ENCODE measurements around the gene KANK4.

The KANK4 gene

GRCh38 chr1:62337706-62338631, 18.7 kb upstream of the KANK4 start:
- no peak for DNase-seq (ENCODE audit: low read depth in 2 of 3, low spot score in 2 of 3)

- DNase-seq (ENCODE audit: low read depth in 2 of 3, low spot score in 2 of 3), result no peak
These were observed 17.9 kb upstream of the KANK4 start for GRCh38 chr1:62336995-62337705.

DNA sequence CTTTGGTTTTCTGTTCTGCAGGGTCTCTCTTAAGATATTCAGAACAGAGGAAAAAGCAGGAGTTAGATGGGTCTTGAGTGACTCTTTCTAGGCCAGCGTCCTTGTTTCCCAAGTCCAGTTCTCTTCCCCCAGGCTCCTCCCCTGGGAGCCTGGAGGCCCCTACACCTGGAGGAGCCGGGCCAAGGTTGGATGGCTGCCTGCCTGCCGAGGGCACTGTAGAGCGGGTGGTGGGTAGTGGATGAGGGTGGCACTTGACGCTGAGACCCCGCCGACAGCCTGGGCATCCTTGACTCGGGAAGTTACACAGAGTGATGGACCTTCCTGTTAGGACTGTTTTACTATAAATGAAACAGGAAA, 17.4 kb upstream of the KANK4 start:
- DNase-seq (ENCODE audit: low read depth in 2 of 3, low spot score in 2 of 3), result no peak

DNA sequence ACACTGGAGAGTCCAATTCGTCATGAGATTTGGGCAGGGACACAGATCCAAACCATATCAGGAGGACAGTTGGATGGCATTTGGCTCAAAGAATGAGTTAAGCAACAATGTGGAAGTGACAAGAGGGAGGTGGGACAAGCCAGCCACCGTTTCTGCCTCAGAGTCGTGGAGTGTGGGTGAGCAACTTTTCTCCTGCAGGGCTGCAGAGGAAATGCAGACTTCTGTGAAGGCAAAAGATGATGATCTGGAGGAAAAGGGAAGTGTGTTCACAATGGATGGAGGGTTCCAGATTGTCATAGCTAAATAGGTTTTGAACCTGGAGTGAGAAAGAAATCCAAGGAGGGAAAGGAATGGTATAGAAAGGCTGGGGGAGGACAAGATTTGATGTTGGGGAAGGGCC, 16.4 kb upstream of the KANK4 start:
- DNase-seq (ENCODE audit: low read depth in 2 of 3, low spot score in 2 of 3), result no peak

DNA sequence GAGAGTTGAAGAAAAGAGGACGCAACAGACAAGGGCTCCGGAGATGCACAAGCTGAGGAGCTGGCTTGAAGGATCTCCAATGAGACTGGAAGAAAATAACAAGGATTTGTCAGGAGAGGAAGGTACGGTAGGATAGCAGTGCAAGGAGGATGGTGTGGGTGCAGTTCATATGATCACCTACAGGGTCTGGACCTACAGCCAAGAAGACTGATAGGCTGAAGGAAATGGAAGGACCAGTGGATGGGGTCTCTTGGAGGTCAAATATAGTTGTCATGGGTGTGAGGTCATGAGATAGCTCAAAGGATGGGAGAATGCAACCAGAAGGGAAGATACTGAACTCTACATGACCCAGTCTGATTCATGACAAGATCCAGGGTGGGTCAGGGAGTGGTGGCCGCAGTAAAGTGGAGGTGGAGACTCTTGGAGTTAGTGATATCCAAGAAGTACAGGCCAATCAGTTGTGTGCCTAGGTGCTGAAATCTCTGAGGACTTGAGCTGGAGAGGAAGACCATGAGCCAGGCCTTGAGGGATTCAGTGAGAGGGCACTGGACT, 15.3 kb upstream of the KANK4 start:
- no peak for DNase-seq (ENCODE audit: low read depth in 2 of 3, low spot score in 2 of 3)

DNA sequence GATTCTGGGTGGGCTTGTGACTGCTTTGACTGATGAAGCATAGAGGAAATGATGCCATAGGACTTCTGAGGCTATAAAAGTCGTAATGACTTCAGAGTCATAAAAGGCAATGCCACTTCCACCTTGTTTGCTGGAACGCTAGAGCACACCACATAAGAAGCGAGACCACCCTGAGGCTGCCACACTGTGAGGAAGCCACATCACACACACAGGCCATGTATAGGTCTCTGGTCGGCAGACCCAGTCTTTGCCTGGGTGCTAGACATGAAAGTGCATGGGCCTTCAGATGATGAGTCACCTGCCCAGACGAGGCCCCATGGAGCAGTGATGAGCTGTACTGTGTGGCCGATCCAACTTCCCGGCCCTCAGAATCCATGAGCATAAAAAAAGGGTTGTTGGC, 14.2 kb upstream of the KANK4 start:
- no peak for DNase-seq (ENCODE audit: low read depth in 2 of 3, low spot score in 2 of 3)

- DNase-seq (ENCODE audit: low read depth in 2 of 3, low spot score in 2 of 3), result no peak
These were observed 8.3 kb upstream of the KANK4 start for GRCh38 chr1:62327360-62328055.

DNA sequence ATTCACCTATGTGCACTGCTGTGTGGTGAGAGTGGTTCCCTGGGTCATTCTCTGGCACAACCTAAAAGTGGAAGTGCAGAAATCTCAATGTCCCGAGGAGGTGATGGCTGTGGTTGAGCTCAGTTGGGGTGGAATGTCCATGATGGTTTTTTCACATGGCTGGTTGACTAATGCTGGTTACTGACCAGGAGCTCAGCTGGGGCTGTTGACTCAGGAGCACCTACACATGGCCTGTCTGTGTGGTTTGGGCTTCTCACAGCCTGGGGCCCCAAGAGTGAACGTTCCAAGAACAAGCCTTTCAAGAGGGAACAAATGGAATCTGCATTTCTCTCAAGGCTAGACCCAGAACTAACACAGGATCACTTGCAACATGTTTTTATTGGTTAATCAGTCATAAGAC, 6.4 kb upstream of the KANK4 start:
- DNase-seq (ENCODE audit: low read depth in 2 of 3, low spot score in 2 of 3), result no peak

DNA sequence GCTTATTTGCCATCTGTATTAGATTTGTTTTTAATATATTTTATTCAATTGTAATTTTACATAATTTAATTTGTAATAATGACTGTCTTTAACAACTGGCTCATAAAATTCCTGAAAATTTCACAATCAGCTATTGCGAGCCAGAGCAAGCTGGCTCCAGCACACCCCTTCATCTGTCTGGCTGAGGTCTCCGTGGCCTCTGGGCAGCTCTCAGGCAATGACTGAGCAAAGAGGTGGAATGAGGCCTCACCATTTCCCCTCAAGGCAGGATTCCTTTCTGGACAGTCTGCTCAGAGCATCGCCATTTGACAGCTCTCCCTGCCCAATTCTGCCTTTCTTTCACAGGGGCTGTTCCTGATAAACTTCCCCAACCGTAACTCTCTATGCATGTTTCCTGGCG, 5.8 kb upstream of the KANK4 start:
- DNase-seq (ENCODE audit: low read depth in 2 of 3, low spot score in 2 of 3), result no peak

DNA sequence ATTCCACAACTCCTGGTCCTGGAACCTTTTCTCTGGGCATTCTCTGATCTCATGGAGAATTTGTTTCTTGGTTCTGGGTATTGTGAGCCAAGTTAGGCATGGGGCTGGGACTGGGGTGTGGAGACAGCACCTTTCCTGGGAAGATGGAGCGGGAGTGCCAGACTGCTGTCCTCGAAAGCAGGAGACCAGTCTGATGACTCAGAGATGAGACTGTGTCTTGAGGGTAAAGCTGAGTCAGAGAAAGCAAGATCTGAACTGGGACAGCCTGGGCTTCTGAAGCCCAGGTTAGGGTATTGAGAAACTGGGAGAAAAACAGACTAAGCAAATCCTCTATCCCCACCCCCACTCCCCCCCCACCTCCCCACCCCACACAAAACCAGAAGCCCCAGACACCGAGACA, 2.2 kb upstream of the KANK4 start:
- no peak for DNase-seq (ENCODE audit: low read depth in 2 of 3, low spot score in 2 of 3)

DNA sequence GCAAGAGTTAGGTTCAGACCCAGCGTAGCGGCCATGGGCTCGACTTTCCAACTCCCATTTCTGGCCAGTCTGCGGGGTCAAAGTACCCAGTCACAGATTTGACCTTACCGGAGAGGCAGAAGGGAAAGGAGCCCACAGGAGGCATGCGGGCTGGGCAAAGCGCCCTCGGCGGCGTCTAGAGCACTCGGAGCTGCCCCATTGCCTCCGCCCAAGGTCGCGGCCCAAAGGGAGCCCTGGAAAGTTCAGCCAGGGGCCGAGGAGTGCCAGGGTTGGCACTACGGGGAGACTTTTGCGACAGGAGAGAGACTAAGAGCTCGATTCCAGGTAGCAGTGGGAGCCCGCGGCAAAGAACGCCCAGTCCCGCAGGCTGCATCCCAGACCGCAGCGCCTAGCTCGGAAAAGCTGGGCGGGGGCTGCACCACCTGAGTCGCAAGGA, 896 bp downstream of the KANK4 start:
- DNase-seq (ENCODE audit: low read depth in 2 of 3, low spot score in 2 of 3), result no peak

DNA sequence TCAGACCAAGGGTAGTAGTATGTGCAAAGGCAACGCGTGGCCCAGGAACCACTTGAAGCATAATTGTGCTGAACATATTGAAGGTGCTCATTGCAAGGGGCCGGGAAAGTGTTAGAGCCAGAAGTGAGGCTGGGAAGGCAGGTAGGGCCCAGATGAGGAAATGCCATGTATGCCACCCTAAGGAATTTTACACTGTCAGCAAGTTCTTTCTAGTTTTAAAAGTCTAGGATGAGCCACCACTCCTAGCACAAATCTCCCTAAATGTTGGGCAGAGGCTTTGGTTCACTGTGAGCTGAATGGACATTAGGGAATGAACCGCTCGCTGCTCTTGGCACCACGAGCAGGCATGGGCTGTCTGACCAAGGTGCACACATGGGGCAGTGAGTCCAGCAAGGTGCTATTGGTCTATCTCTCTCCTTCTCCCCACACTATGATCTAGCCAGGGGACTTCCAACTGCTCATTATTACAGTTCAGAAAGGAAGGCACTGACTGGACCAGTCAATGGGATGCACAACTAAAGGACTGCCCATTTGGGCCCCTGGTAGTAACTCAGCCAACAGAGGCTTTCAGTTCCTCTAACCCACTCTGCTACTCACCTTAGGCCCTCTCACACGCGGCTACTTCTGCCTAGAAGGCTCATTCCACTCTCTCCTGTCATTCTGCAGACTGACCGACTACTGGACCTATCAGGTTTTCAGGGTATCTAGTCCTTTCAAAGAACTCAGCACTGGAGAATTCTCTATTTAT, 2.0 kb downstream of the KANK4 start:
- no peak for DNase-seq (ENCODE audit: low read depth in 2 of 3, low spot score in 2 of 3)

DNA sequence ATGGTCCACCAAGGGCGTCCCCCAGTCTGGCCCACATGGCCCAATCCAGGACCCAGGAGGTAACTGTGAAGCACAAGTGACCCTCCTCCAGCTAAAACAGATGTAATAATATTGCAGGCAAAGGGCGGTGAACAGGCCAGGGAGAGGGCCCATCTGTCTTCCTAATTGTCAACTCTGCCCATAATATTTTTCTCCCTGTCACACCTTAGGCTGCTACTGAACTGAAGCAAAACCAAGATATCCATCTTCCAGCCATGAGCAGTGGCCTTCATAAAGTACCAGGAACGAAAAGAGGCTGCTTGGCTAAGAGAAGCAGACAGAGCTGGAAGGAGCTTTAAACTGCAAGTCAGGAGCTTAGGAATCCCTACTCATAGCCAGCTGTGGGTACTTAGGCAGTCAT, 3.1 kb downstream of the KANK4 start:
- DNase-seq (ENCODE audit: low read depth in 2 of 3, low spot score in 2 of 3), result no peak

- no peak for DNase-seq (ENCODE audit: low read depth in 2 of 3, low spot score in 2 of 3)
These were observed 3.8 kb downstream of the KANK4 start for GRCh38 chr1:62315387-62315786.

GRCh38 chr1:62314454-62315350, 4.5 kb downstream of the KANK4 start:
- DNase-seq (ENCODE audit: low read depth in 2 of 3, low spot score in 2 of 3), result no peak

- no peak for DNase-seq (ENCODE audit: low read depth in 2 of 3, low spot score in 2 of 3)
These were observed 6.5 kb downstream of the KANK4 start for GRCh38 chr1:62312698-62313097.

GRCh38 chr1:62311473-62311943, 7.7 kb downstream of the KANK4 start:
- DNase-seq (ENCODE audit: low read depth in 2 of 3, low spot score in 2 of 3), result no peak

DNA sequence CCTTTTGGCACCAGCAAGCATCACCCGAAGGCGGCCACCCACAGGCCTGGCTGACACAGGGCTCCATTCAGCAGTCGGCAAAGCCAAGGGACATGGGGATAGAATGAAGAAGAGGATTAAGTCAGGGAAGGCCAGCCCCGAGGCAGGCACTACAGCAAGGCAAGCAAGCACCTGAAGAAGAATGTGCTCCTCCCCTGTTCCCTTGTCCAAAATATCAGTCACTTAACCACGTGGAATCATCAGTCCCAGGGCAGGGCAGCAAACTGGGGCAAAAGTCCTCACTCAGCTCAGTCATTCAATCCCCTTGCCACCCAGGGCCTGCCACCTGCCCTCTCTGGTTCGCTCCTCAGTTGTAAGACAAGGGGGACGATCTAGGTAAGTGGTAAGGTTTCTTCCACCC, 9.3 kb downstream of the KANK4 start:
- DNase-seq (ENCODE audit: low read depth in 2 of 3, low spot score in 2 of 3), result no peak

DNA sequence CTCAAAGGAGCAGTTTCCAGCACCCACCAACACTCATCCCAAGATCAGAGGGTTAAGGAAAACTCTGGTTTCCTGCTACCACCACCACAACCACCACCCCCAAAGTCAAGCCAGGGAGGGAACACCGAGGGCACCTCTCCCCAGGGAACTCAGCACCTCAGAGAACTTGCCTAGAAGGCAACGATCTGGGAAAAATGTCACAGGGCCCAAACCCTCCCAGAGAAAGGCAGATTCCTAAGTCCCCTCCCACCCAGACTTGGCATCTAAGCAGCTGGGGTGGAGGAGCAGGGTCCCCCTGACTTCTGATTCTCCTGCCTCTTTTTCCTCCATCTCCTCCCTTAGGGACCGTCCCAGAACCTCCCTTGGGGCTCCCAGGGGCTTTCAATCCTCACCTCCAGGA, 10.6 kb downstream of the KANK4 start:
- no peak for DNase-seq (ENCODE audit: low read depth in 2 of 3, low spot score in 2 of 3)
